HuH-7.5 (cell line): ENCODE results near the gene ATP2C1.
"Not testable (repeated sequence)": the region's sequence is repeated elsewhere in the genome, so short reads cannot be mapped to it uniquely, and the experiment has no call there.

Source experiments
- DNase-seq: peaks from one replicate; pipeline ENCODE4 v3.0.0; 2011; ENCODE audit warnings: low spot score

The ATP2C1 gene

GRCh38 chr3:130981469-130981868 is 87.6 kb downstream of the ATP2C1 start:
- no peak for DNase-seq

GRCh38 chr3:130990282-130990681 is 96.4 kb downstream of the ATP2C1 start:
- DNase-seq: no peak

GRCh38 chr3:130991126-130991525 is 97.2 kb downstream of the ATP2C1 start:
- no peak for DNase-seq

GRCh38 chr3:130992344-130992743 is 98.5 kb downstream of the ATP2C1 start:
- no peak for DNase-seq

- DNase-seq: no peak
These were observed 103.4 kb downstream of the ATP2C1 start for GRCh38 chr3:130997289-130997688.

GRCh38 chr3:131001071-131001470 is 107.2 kb downstream of the ATP2C1 start:
- no peak for DNase-seq

- DNase-seq: no peak
These were observed 110.7 kb downstream of the ATP2C1 start for GRCh38 chr3:131004603-131005002.

GRCh38 chr3:131007256-131007655 is 113.4 kb downstream of the ATP2C1 start:
- DNase-seq: no peak

- DNase-seq: no peak
These were observed 113.9 kb downstream of the ATP2C1 start for GRCh38 chr3:131007782-131008181.

- no peak for DNase-seq
These were observed 114.4 kb downstream of the ATP2C1 start for GRCh38 chr3:131008326-131008725.

- no peak for DNase-seq
These were observed 115.8 kb downstream of the ATP2C1 start for GRCh38 chr3:131009698-131010097.

GRCh38 chr3:131018970-131019369 is 125.1 kb downstream of the ATP2C1 start:
- no peak for DNase-seq

GRCh38 chr3:131020122-131020693 is 126.3 kb downstream of the ATP2C1 start:
- no peak for DNase-seq

GRCh38 chr3:131025539-131025938 is 131.7 kb downstream of the ATP2C1 start:
- DNase-seq: no peak

- peak; percentile 60 for DNase-seq
These were observed 132.7 kb downstream of the ATP2C1 start, which contains the start of the genes ASTE1 and NEK11 for GRCh38 chr3:131026321-131027151. Gene ASTE1 (minus strand): TSS chr3:131026825. CDS start chr3:131025306, 1,519 bp downstream. Gene NEK11 (plus strand): TSS chr3:131026877. CDS start chr3:131029709, 2,832 bp downstream.

GRCh38 chr3:131028844-131029243 is 135.0 kb downstream of the ATP2C1 start:
- no peak for DNase-seq

- DNase-seq: no peak
These were observed 137.8 kb downstream of the ATP2C1 start for GRCh38 chr3:131031660-131032059.

GRCh38 chr3:131033480-131034080 is 139.7 kb downstream of the ATP2C1 start:
- peak; percentile 17 for DNase-seq

GRCh38 chr3:131036200-131036816 is 142.4 kb downstream of the ATP2C1 start:
- DNase-seq: no peak

- no peak for DNase-seq
These were observed 143.1 kb downstream of the ATP2C1 start for GRCh38 chr3:131036986-131037385.

GRCh38 chr3:131038326-131038725 is 144.4 kb downstream of the ATP2C1 start:
- no peak for DNase-seq

GRCh38 chr3:131042271-131042985 is 148.5 kb downstream of the ATP2C1 start:
- not testable (repeated sequence) for DNase-seq
